Hematopoietic multipotent progenitor cell treated with erythropoietin and hydrocortisone succinate and interleukin-3 and kit ligand, for 8 days (in vitro differentiated cells): ENCODE results near the gene DYRK1A.

ENCODE experiments used
- DNase-seq: peaks from one replicate; pipeline ENCODE4 v3.0.0-alpha.2; 2015

DYRK1A gene

DNA sequence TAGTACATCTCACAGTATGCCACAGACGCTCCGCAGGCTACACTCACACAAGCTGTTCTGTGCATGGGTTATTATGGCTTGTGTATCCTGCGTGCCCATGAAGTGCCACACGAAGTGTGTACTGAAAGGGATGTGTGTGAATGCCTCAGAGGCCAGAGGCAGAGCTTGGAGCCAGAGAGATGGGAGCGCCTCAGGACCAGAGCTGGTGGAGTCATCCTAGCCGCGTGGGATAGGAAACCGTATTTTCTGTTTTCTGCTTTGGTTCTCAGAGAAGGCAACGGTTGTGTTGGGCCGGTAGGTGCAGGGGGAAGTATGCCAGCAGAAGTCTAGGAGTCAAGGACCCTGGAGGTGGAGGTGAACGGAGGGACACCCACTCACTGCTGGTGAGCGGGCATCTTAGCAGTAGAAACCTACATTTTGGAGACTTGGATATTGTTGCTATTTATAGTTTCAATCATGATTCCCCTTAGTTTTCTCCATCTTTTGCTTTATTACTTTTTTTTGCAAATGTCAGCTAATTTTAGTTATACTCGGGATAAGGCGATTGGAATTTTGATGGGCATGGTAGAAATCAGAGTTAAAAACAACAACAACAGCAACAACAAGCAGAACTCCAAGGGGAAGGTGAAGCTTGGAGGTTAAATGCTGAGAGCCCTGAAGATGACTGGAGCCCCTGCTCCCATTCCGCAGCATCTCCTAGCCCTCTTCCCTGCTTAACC lies 188.2 kb downstream of the DYRK1A start:
- no peak for DNase-seq

DNA sequence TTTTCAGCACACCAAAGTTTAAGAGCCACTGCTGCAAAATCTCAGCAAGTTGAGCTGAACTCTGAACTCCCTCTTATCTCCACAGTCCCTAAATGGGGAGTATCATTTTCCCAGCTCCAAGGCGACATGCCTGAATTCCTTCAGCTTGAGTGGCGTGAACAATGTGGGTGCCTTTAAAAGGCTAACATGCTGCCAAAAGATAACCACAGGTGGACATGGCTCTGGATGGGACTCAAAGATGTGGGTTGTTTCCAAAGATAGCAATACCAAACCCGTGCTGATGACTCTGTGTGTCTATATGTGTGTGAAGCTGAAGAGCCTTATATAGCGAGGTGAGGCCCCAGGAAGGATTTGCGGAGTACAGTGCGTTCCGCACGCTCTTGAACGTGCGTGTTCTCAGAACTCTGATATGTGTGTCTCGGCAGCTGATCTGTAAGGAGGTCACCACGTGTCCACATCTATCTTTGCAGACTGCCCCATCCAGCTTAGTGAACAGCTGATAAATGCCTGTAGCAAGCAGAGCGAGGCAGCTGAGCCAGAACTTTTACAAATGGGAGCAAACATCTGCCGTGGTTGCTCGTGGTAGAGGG lies 189.2 kb downstream of the DYRK1A start:
- DNase-seq: no peak

DNA sequence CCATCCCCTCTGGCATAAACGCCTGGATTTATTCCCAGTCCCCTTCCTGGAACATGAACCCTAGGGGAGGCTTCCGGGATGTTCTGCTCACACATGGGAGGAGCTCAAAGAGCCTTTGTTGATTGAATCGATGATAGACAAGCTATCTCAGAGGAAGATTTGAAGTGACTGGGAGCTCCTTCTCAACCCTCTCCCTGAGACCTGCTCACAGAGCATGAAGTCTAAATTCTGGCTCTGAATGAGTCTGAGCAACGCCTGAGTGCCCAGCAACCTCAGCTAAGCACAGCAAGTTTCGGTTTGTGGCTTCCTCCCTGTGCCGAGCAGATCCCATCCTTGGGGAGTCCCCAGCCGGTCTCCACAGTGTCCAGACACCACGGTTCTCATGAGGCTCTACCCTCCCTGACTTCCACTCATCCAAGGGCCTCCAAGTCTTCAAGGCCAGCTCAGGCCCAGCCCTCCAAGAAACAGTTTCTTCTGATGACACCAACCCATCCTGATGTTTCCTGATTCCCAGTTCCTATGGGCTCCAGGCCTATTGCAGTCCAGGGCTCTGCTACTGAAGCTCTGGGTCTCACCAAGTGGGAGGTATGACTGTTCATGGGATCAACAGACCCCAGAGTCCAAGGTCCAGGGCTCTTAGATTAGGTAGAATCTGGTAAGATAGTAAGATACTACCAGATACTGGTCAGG lies 190.8 kb downstream of the DYRK1A start:
- DNase-seq: no peak

DNA sequence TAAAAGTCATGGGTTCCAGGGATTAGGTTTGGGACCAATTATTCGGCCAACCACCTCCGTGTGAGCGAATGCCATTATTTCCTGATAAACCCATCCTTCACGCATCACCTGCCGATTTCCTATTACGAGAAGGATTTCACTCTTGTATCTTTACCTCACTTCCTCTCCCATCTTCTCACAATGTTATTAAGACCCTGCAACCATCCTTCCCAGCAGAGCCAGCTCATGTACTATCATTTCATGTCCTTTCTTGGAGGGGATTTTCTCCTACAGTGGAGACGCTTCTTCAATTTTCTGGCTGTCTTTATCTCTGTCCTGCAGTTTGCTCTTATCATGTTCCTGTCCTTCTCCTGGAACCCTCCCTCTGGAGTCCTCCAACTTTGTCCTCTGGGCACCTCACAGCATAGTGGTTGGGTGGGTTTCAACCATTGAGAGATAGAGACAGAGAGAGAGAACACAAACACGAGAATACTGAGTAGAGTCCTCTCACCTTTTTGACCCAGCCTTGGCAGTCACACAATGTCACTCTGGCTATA lies 192.2 kb downstream of the DYRK1A start:
- peak; percentile 83 for DNase-seq

DNA sequence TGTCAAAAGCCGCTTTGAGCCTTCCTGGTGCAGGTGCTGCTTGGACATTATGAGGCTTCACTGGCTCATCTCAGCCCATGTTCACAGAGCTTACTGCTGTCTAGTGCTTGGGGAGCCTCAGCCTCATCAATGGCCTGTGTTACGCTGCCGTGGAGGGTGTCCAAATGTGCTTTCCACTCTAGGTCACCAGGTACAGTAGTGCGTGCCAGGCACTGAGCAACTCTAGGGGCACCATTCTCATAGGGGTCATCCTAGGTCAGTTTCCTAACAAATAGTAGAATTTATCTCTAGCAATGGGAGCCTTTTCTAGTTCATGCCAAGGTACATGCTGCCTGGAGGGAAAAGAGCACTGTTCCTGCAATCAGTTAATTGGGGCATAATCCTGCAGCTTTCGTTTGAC lies 193.8 kb downstream of the DYRK1A start:
- no peak for DNase-seq

DNA sequence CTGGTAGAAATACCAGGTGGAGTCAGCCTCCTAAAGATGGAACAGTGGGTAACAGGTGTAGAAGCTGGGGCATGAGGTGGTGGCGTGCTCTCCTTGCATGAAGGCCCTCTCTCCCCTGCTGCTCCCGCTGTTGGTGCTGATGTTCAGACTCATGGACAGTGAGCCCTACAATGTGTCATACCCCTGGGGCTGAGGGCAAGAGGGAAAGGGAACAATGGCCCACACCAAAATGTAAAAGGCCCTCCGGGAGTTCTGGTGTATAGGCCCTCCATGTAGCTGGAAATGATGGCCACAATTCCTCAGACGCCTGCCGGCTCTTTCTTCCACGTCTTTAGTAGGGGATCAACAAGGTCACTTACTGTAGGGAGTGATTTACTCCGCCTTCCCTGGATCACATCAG lies 194.9 kb downstream of the DYRK1A start:
- no peak for DNase-seq

DNA sequence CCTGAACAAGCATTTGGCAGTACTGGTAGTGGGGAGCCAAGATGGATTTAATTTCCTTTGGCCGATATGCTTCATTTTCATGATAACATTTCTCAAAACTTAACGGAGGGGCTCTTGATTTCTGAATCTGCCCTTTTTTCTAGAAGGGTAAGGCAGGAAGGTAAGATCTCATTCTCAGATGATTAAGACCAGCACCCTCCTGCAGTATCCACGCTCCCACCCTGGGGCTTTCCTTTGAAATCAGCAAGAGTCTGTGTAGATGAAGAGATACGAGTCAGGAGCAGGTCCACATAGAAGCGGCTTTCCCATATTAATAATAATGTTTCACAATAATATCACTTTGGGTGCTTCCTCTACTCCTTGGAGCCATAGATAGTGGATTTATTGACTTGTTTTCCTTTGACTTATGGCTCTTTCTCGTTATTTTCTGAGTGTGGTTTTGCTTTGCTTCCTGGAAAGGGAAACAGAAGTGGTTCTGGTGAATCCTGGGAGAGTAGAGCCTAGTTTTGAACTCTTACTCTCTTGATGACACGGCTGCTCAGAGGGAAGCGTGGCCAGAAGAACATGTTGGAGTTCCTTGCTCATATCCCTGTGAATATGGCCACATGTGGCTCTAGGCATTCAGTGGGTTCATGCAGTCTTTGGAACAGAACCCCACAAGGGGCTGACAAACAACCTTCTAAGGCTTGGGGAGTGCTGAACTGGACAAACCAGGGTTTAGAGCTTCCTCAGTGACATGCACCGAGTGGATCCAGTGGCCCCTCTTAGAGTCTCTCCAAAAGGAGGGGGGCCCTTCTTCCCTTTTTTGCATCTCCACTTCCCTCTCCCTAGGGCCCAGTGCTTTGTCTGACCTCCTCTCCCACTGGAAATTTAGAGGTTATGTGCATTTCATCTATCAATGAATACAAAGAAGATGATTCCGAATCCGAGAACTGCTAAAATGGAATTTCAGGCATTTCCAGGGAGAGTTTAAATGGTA lies 195.7 kb downstream of the DYRK1A start:
- DNase-seq: no peak

DNA sequence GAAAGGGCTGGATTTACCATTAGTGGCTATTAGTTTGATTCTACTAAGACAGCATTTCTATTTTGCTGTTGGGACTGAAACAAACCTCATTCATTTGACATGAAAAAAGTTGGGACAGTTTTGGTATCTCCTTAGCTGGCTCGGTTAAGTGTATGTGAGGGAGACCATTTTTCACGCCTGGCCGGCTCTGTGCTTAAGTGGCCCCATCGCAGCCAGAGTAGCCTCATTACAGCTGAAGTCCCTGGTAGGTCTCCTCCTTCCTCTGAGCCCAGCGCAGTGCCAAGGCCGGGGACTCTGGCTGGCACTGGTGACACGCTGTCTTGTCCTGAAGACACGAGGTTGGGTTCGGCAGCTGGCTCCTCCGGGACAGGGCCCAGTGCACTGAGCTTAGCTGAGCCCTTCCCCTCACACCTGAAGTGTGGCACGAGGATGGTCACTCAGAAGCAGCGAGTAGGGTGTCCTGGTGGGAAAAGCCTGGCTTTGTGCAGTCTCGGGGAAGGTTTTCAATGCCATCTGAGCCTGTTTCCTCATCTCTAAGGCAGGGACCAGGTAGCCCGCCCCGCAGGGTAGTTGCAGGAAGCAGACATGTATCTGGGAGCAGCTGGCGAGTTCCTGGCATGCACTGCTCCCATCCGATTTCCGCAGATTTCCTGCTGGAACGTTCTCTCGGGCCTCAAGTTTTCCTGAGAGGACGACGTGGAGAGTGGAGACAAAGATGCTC lies 196.5 kb downstream of the DYRK1A start:
- no peak for DNase-seq

DNA sequence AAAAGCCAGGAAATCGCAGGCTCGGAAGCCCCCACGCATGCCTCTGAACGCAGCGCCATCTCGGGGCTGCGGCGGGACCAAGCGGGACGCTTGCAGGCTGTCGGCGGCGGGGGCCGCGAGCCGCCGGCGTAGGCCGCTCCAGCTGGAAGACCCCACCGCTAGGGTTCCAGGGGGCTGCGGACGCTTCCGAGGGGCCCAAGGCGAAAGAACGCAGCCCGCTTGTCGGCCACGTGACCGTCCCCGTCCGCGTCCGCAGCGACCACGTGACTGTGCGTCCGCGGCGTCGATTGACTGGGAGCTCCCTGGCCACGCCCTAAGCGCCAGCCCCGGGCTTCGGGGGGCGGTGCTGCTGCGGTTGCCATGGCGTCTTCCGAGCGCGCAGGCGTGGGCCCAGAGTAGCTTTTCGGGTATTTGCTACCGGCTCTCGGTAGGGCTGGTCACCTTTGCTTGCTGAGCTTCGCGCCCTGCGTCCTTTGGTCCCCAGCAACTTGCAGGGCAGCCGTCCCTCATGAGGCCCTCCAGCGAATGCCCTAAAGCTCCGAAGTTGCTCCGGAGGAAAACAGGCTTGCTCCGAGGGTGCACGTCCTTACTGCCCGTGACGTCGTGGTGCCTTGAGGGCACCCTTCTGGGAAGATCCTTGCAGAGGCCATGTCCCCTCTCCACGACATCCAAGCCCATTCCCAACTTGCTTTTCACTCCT lies 197.2 kb downstream of the DYRK1A start:
- DNase-seq: peak; percentile 93

DNA sequence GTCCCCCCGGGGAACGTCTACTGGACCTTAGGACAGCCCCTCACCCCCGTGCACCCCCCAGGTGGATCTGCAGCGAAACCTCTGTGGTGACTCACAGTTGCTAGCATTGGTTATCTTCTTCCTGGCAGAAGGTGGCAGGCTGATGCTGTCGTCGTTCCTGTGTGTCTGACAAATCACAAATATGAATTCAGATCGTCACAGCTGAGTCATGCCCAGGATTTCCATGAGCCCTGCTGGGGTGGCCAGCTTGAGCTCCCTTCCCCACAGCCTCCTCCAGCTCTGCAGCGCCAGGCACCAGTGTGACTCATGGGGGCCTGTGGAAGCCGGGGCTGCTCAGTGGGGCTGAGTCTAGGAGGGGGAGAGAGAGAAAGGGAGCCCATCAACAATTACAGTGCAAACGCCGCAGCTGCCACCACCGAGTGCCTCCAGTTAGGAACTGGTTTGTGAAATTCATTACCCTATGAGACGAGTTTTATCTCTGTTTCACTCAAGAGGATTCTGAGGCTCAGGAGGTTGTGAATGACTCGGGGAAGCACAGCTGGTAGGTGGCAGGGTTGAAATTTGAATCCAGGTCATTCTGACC lies 197.9 kb downstream of the DYRK1A start:
- DNase-seq: peak; percentile 89

DNA sequence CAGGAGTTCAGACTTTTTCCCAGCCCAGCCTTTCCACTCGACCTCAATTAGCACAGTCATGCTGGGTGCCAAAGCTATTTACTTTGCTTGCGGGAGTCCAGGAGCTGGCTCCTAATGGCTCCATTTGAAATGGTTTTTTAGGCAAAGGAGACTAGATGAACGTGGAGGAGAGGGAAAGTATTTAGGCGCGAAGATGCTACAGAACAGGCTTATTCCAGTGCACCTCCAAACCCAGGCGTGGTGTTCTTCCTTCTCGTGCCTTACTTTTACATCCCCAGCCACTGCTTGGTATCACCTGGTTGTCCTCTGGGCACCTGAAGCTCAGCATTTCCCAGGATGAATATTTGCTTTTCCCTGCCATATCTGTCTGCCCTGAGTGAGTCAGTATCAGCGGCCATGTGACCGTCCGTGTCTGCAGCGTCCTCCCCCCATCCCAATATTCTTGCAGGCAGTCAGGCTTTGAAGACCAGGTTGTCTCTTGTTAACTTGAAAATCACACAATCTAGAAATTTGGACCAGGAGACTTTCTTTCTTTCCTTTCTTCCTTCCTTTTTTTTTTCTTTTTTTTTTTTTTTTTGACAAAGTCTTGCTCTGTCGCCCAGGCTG lies 198.5 kb downstream of the DYRK1A start:
- DNase-seq: no peak

DNA sequence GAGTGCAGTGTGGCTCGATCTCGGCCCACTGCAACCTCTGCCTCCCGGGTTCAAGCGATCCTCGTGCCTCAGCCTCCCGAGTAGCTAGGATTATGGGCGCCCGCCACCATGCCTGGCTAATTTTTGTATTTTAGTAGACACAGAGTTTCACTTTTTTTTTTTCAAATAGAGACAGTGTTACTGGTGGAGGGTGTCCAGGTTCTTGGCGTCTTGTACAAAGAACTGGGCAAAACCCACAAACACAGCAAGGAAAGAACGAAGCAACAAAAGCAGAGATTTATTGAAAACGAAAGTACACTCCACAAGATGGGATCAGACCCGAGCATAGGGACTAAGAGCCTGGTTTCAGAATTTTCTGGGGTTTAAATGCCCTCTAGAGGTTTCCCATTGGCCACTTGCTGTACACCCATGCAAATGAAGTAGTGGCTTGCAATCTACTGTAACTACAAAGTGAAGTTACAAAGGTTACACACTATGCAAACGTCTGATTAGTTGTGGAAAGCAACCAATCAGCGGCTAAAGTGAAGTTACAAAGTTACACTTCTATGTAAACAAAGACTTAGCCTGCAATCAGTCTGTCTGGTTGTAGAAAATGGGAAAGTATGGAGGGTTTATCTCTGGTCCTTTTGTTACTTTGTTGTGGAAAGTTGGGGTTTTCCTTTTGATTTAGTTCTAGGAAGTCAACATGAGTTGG lies 199.1 kb downstream of the DYRK1A start:
- peak; percentile 38 for DNase-seq

DNA sequence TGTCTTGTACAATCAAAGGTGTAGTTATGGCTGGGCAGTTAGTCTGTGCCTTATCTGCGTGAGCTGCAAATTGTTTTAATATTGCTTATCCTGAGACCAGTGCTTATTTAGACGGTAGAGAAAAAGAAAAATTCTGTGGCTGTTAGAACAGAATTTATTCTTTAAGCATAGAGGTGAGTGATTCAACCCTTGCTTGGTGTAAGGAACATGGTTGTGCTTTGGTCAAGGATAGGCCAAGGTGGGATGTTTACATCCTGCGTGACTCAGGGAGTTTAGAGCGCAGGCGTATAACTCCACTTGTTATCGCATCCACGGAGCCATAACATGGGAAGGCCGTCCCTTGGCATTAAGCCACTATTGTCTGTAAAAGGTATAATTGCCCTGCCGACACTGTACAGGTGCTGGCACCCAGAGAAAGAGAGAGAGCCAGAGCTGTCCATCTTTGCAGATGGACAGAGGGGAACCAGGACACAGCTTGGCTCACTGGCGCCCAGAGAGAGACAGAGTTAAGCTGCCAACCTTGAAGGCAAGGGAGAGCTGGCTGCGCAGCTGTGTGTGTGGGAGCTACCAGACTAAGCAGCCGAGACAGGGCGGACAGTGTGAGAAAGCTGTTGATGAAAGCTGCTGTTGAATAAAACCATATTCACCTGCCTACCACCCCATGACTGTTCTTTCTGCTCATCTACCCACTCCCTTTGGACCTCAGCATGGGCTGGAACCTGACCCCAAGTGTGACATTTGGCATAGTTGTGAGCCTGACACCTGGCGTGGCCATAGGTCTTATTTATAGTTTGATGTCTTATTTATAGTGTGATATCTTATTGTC lies 200.4 kb downstream of the DYRK1A start:
- no peak for DNase-seq

DNA sequence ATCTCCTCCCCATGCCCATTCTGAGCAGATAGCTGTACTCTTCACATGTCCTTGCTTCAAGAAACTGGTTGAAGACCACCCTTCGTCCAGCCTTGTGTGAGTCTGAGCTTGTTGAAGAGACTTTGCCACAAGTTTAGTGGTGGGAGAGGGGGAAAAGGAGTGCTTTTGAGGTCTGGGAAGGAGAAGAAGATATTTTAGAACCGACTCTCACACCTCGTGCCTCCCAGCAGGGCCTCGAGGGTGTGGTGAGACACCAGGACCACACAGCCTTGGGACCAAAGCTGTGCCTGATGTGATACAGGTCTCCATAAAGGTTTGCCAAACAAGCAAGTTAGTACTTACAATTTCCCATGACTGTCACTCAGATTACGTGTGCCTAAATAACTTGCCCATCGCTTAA lies 201.8 kb downstream of the DYRK1A start:
- no peak for DNase-seq

DNA sequence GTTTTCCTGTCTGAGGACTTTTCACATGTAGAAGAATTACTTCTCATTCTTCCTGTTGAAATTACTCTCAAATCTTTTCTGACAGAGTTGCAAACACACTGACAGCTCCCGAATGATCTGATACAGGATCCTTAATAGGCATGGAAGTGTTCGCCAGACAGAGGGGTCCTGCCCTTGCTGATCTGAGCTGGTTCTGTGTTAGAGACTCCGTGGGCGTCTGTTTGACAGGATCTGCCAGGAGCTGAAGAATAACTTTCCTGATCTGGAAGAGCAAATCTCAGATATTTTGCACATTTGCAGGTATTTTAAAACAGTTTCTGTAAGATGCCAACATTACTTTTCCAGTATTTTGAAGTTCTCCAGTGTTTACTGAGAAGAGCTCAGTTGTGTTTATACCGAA lies 202.3 kb downstream of the DYRK1A start:
- DNase-seq: no peak

DNA sequence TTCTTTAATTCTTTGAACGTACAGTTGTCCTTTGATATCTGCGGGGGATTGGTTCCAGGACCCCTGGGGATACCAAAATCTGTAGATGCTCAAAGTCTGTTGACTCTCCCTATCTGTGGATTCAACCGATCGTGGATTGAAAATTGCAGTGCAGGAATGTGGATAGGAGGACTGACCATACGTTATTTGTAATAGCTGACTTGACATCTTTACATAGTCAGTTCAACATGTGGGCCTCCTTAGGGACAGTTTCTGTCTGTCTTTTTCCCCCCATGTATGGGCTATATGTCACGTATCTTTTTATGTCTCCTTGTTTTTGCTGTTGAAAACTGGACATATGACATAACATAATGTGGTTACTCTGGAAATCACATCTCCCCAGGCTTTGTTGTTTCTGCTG lies 204.9 kb downstream of the DYRK1A start:
- no peak for DNase-seq

DNA sequence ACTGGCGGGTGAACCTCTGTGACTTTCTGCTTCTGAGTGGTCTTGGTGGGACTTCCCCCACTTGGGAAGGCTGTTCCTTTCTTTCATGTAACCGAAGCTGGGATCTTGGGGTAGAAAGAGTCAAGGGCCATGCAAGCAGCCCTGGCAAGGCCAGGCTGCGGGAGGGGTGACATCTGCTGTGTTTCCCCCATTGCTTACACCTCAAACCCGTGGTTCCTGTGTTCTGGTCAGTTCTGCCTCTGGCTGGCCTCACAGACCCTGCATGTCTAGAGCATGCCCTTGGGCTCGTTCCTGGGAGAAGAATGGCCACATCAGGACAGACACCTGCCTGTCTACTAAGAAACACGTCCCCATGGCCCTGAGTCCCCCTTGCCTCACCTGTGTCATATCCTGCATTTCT lies 207.7 kb downstream of the DYRK1A start:
- DNase-seq: no peak

DNA sequence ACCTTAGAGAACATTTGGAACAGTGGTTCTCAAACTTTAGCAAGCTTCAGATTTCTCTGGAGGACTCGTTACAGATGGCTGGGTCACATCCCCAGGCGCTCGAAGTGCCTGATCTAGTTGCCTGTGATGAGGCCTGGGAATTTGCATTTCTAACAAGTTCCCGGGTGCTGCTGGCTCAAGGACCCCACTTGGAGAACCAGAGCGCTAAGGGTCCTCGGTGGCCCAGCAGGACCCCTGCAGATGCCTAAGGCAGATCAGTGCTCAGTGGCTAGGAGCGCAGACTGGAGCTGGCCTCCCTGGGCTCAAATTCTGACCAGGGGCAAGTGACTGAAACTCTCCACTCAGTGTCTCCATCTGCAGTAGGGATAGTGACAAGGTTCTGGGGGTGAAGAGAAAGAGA lies 208.2 kb downstream of the DYRK1A start:
- DNase-seq: no peak

DNA sequence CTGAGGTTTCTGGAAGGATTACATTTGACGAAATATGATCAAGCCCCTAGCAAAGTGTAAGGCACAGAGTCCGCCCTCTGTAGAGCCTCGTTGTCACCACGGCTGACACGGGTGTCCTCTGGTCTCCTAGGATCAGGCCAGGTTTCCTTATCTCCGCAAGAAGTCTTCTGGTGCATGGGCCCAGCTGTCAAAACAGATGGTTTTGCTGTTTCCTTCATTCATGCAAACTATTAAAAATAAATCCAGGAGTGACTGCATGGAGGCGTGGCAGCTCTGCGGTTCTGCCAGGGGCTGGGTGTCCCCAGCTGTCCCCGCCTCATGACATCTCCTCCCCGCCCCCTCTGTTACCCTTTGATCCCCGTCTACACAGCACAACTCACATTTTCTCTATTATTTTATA lies 209.0 kb downstream of the DYRK1A start:
- DNase-seq: no peak
